Neural cell (in vitro differentiated cells): ENCODE results near the gene MOB2. TPM values are rescaled to one million over a fixed set of nuclear protein-coding genes. Genes with fewer than 3 reads are reported as not detected.

Experiments used
- H2AFZ ChIP-seq: fragments of 200-600, 300-800 bp; sonication (generic), shearing (Covaris generic); 2 replicates; pipeline ENCODE4 v1.6.0; 2014; ENCODE audit warnings: low read depth, mild to moderate bottlenecking, antibody characterized with exemption, low read length, moderate library complexity
- H3F3A ChIP-seq: fragments of 200-600 bp; shearing (Covaris generic); 2 replicates; pipeline ENCODE4 v1.6.1; 2016; ENCODE audit warnings: mild to moderate bottlenecking, moderate library complexity, mixed read lengths, antibody characterized with exemption, low read length; ENCODE audit not compliant: insufficient read depth, poor library complexity, severe bottlenecking
- H3K27ac ChIP-seq: fragments of 200-600, 300-800 bp; sonication (generic), shearing (Covaris generic); 2 replicates; pipeline ENCODE4 v1.5.1; 2014; ENCODE audit warnings: mild to moderate bottlenecking, low read length, moderate library complexity
- H3K27me3 ChIP-seq: fragments of 300-800, 200-600 bp; sonication (generic), shearing (Covaris generic); 2 replicates; pipeline ENCODE4 v1.6.0; 2014; ENCODE audit warnings: mild to moderate bottlenecking, low read depth, low read length, moderate library complexity; ENCODE audit not compliant: insufficient read depth
- H3K36me3 ChIP-seq: fragments of 300-800, 200-600 bp; sonication (generic), shearing (Covaris generic); 2 replicates; pipeline ENCODE4 v1.5.1; 2014; ENCODE audit warnings: mild to moderate bottlenecking, antibody characterized with exemption, low read length, moderate library complexity; ENCODE audit not compliant: insufficient read depth
- H3K4me2 ChIP-seq: fragments of 300-800, 200-600 bp; sonication (generic), shearing (Covaris generic); 2 replicates; pipeline ENCODE4 v1.6.0; 2014; ENCODE audit warnings: mild to moderate bottlenecking, low read length
- H3K4me3 ChIP-seq: fragments of 300-800, 200-600 bp; sonication (generic), shearing (Covaris generic); 2 replicates; pipeline ENCODE4 v1.5.1; 2014; ENCODE audit warnings: mild to moderate bottlenecking, low read length, moderate library complexity
- H3K79me2 ChIP-seq: fragments of 200-600 bp; shearing (Covaris generic); replicated peaks from 2 replicates; pipeline ENCODE4 v1.6.0; 2014; ENCODE audit warnings: mild to moderate bottlenecking, low read length, moderate library complexity; ENCODE audit not compliant: insufficient read depth
- H3K9ac ChIP-seq: fragments of 300-800, 200-600 bp; sonication (generic), shearing (Covaris generic); 2 replicates; pipeline ENCODE4 v1.6.1; 2016; ENCODE audit warnings: mild to moderate bottlenecking, low read length, mixed read lengths
- H3K9me2 ChIP-seq: fragments of 200-600 bp; shearing (Covaris generic); 2 replicates; pipeline ENCODE4 v1.6.1; 2016; ENCODE audit warnings: mild to moderate bottlenecking, low read length, mixed read lengths; ENCODE audit not compliant: insufficient read depth
- H3K9me3 ChIP-seq: fragments of 200-600, 300-800 bp; sonication (generic), shearing (Covaris generic); 2 replicates; pipeline ENCODE4 v1.6.1; 2016; ENCODE audit warnings: mild to moderate bottlenecking, mixed run types, low read length, moderate library complexity, mixed read lengths
- H4K20me1 ChIP-seq: fragments of 200-600 bp; shearing (Covaris generic); 2 replicates; pipeline ENCODE4 v1.6.1; 2016; ENCODE audit warnings: mild to moderate bottlenecking, mixed run types; ENCODE audit not compliant: insufficient read depth
- EP300 ChIP-seq: fragments of 450-650 bp; conservative IDR thresholded peaks from 2 replicates; pipeline ENCODE4 v1.6.1; 2014; ENCODE audit warnings: antibody characterized with exemption, mild to moderate bottlenecking, moderate library complexity; ENCODE audit not compliant: poor library complexity, severe bottlenecking
- EZH2 ChIP-seq: fragments of 200-600, 300-800 bp; shearing (Covaris generic), sonication (generic); IDR thresholded peaks from 2 replicates; pipeline ENCODE4 v1.6.1; 2014; ENCODE audit warnings: antibody characterized with exemption, low read length, borderline replicate concordance, mild to moderate bottlenecking; ENCODE audit not compliant: insufficient read depth, poor library complexity, severe bottlenecking
- MXI1 ChIP-seq: fragments of 450-650 bp; conservative IDR thresholded peaks from 2 replicates; pipeline ENCODE4 v1.6.1; 2014; ENCODE audit warnings: antibody characterized with exemption, mild to moderate bottlenecking; ENCODE audit not compliant: poor library complexity, severe bottlenecking
- POLR2AphosphoS5 ChIP-seq: IDR thresholded peaks from 2 replicates; pipeline ENCODE4 v1.6.1; 2012
- RAD21 ChIP-seq: fragments of 450-650 bp; conservative IDR thresholded peaks from 2 replicates; pipeline ENCODE4 v1.6.1; 2014; ENCODE audit warnings: antibody characterized with exemption, mild to moderate bottlenecking, moderate library complexity
- REST ChIP-seq: IDR thresholded peaks from 2 replicates; pipeline ENCODE4 v1.6.1; 2012; ENCODE audit warnings: borderline replicate concordance
- SMC3 ChIP-seq: fragments of 450-650 bp; conservative IDR thresholded peaks from 2 replicates; pipeline ENCODE4 v1.6.1; 2014; ENCODE audit warnings: antibody characterized with exemption, mild to moderate bottlenecking, moderate library complexity; ENCODE audit not compliant: poor library complexity
- TAF1 ChIP-seq: IDR thresholded peaks from 2 replicates; pipeline ENCODE4 v1.6.1; 2012; ENCODE audit warnings: low read depth
- polyA plus RNA-seq: library from polyadenylated mRNA; depleted of rRNA; stranded (reverse); fragments of >200 nt; gene quantifications from 2 replicates; pipeline ENCODE4 v1.2.3, GENCODE V29; 2014
- TF ChIP-seq, protein P1 (sequence below): fragments of 450-650 bp; IDR thresholded peaks from 2 replicates; pipeline ENCODE4 v1.5.1; 2014; ENCODE audit warnings: antibody characterized with exemption, mild to moderate bottlenecking, moderate library complexity; ENCODE audit not compliant: poor library complexity, severe bottlenecking

The MOB2 gene
- polyA plus RNA-seq, 1 donor from 2014 or later: 33.2 TPM

DNA sequence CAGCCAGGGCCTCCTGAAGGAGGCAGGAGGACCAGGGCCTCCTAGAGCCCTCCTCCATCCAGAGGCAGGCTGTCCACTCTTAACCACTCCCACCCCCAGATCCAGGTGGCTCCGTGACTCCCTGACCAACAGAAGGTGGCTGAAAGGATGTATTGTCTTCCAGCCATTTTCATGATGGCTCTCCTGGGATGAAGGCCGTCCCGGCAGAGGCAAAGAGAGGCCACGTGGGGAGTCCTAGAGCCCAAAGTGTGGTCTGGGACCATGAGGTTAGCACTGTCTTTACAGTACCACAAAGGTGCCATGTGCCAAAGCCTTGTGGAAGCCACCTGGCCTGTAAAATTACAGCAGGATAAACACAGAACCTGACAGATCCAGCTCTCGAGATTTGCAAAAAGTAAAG lies 43.2 kb upstream of the MOB2 start:
- Histone ChIP-seq H3K27ac (no peak overlapping the region), H3K79me2 (no peaks in the 10 kb centered on the region)
- TF ChIP-seq TAF1 (no peak), EP300 (no peak), POLR2AphosphoS5 (no peak)
- TF ChIP-seq, protein P1, sequence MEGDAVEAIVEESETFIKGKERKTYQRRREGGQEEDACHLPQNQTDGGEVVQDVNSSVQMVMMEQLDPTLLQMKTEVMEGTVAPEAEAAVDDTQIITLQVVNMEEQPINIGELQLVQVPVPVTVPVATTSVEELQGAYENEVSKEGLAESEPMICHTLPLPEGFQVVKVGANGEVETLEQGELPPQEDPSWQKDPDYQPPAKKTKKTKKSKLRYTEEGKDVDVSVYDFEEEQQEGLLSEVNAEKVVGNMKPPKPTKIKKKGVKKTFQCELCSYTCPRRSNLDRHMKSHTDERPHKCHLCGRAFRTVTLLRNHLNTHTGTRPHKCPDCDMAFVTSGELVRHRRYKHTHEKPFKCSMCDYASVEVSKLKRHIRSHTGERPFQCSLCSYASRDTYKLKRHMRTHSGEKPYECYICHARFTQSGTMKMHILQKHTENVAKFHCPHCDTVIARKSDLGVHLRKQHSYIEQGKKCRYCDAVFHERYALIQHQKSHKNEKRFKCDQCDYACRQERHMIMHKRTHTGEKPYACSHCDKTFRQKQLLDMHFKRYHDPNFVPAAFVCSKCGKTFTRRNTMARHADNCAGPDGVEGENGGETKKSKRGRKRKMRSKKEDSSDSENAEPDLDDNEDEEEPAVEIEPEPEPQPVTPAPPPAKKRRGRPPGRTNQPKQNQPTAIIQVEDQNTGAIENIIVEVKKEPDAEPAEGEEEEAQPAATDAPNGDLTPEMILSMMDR: no peak

DNA sequence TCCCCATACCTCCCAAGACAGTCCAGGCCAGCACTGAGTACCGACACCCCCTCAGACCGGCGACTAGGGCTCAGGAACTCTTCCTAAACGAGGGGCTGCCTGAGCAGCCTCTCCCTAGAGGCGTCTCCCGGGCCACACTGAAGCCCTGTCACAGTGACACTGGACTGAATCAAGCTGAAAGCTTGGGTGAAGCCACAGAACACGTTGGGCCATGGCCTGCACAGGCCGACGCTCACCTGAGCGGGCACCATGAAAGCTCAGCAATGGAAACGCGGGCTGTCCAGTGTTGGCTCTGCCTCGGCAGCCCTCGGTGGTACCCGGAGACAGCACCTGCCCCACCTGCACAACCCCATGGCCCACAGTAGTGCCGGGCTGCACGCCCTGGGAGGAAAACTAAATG lies 42.7 kb upstream of the MOB2 start:
- no peak overlapping the region for H3K4me3 ChIP-seq

More for the DNA sequence above, 43.2 kb upstream of the MOB2 start:
- Histone ChIP-seq H3K4me2 (no peak overlapping the region), H3K27me3 (no peaks in the 10 kb centered on the region), H4K20me1 (no peaks in the 10 kb centered on the region), H3K9ac (no peak overlapping the region), H2AFZ (no peak overlapping the region), H3K9me2 (no peaks in the 10 kb centered on the region), H3K36me3 (no peaks in the 10 kb centered on the region), H3K4me3 (no peak overlapping the region), H3F3A (no peaks in the 10 kb centered on the region), H3K9me3 (no peaks in the 10 kb centered on the region)

More for the DNA sequence above, 42.7 kb upstream of the MOB2 start:
- TF ChIP-seq MXI1 (no peak), EZH2 (no peak), TAF1 (no peak), EP300 (no peak), REST (no peak), SMC3 (no peak), POLR2AphosphoS5 (no peak), RAD21 (no peak)
- TF ChIP-seq, protein P1: no peak
- H3K9me3 ChIP-seq: no peaks in the 10 kb centered on the region
- H3F3A ChIP-seq: no peaks in the 10 kb centered on the region
- no peak overlapping the region for H2AFZ ChIP-seq
- no peak overlapping the region for H3K9ac ChIP-seq
- H3K9me2 ChIP-seq: no peaks in the 10 kb centered on the region
- no peak overlapping the region for H3K27ac ChIP-seq
- no peaks in the 10 kb centered on the region for H3K36me3 ChIP-seq
- H3K79me2 ChIP-seq: no peaks in the 10 kb centered on the region
- no peaks in the 10 kb centered on the region for H4K20me1 ChIP-seq
- H3K27me3 ChIP-seq: no peaks in the 10 kb centered on the region
- no peak overlapping the region for H3K4me2 ChIP-seq
